ENCODE measurements around the gene ADH5. TPM values are rescaled to one million over a fixed set of nuclear protein-coding genes. Genes with fewer than 3 reads are reported as not detected.

Gene ADH5
- total and polyA plus RNA-seq, 9 of the 15 experiments (the other 6 are each of a cell fraction or from before 2014, with no cell fraction given): 115 to 310 (median 200) TPM

- TF ChIP-seq ZNF318 (IDR thresholded peaks at IDR 0.05; ENCODE audit: borderline replicate concordance in 1 of 2, low read depth in 1 of 2) (no peak), CSDE1 (IDR thresholded peaks at IDR 0.05) (no peak)
These were observed 34.1 kb downstream of the ADH5 start (continued) for GRCh38 chr4:99054428-99054994.
